Upper lobe of right lung (tissue), 1 donor: ENCODE measurements around the gene UAP1L1. TPM values are rescaled to one million over a fixed set of nuclear protein-coding genes. Genes with fewer than 3 reads are reported as not detected.

Experiments used
- ATAC-seq: fragments of 200-7000 bp; cut with Tn5 transposase; one replicate; pipeline ENCODE4 v1.9.1; 2020; ENCODE audit warnings: mild to moderate bottlenecking, moderate library complexity
- DNase-seq: peaks from one replicate; pipeline ENCODE4 v3.0.0-alpha.2; 2020
- H3K27ac ChIP-seq: fragments of 200-600 bp; one replicate; pipeline ENCODE4 v1.8.0; 2022
- H3K27me3 ChIP-seq: fragments of 200-600 bp; one replicate; pipeline ENCODE4 v1.8.0; 2022; ENCODE audit warnings: mild to moderate bottlenecking
- H3K36me3 ChIP-seq: fragments of 200-600 bp; one replicate; pipeline ENCODE4 v1.8.0; 2022
- H3K4me1 ChIP-seq: fragments of 200-600 bp; one replicate; pipeline ENCODE4 v1.8.0; 2022
- H3K4me3 ChIP-seq: fragments of 200-600 bp; one replicate; pipeline ENCODE4 v1.8.0; 2022; ENCODE audit warnings: mild to moderate bottlenecking
- H3K9me3 ChIP-seq: fragments of 200-600 bp; one replicate; pipeline ENCODE4 v1.8.0; 2022
- intact Hi-C: fragments of 100-400 bp; cut with DNase I; formaldehyde crosslinking; loops from one replicate; pipeline ENCODE4 v1.11.0; 2022
- total RNA-seq: library from RNA; stranded (reverse); fragmentation: NEBNext Ultra II Directional; extraction: Animal tissue kit (Norgen Biotek cat#: 25700); gene quantifications from one replicate; pipeline ENCODE4 v1.2.1, GENCODE V29; 2021
- TF ChIP-seq, protein P1 (sequence below): fragments of 200-600 bp; IDR thresholded peaks from one replicate; pipeline ENCODE4 v1.8.0; 2022; ENCODE audit warnings: antibody characterized with exemption
- donor health status: DM: no; HTN: yes; CAD: no; lungs with severe emphysema.

Gene UAP1L1
- total RNA-seq, 1 donor from 2014 or later = 30.7 TPM

- no peaks in the 10 kb centered on the region for H3K36me3 ChIP-seq
- DNase-seq (no peak), ATAC-seq (no peak)
- no peaks in the 10 kb centered on the region for H3K9me3 ChIP-seq
- no peak overlapping the region for H3K4me3 ChIP-seq
- H3K4me1 ChIP-seq = peaks cover 10% of the 10 kb centered on the region
- H3K27me3 ChIP-seq = no peaks in the 10 kb centered on the region
- TF ChIP-seq, protein P1, sequence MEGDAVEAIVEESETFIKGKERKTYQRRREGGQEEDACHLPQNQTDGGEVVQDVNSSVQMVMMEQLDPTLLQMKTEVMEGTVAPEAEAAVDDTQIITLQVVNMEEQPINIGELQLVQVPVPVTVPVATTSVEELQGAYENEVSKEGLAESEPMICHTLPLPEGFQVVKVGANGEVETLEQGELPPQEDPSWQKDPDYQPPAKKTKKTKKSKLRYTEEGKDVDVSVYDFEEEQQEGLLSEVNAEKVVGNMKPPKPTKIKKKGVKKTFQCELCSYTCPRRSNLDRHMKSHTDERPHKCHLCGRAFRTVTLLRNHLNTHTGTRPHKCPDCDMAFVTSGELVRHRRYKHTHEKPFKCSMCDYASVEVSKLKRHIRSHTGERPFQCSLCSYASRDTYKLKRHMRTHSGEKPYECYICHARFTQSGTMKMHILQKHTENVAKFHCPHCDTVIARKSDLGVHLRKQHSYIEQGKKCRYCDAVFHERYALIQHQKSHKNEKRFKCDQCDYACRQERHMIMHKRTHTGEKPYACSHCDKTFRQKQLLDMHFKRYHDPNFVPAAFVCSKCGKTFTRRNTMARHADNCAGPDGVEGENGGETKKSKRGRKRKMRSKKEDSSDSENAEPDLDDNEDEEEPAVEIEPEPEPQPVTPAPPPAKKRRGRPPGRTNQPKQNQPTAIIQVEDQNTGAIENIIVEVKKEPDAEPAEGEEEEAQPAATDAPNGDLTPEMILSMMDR = no peak
- intact Hi-C loops = loop anchor here (10.0 kb wide), 1 partner anchor 94 kb away; the partner anchor contains the start of genes C8G and FBXW5
- no peak overlapping the region for H3K27ac ChIP-seq
These were observed 38.4 kb upstream of the UAP1L1 start for GRCh38 chr9:137038916-137039315.

GRCh38 chr9:137039611-137040366 is 37.5 kb upstream of the UAP1L1 start:
- H3K27me3 ChIP-seq = peaks cover 4% of the 10 kb centered on the region
- TF ChIP-seq, protein P1 = no peak
- peaks cover 12% of the 10 kb centered on the region for H3K4me1 ChIP-seq
- intact Hi-C loops = loop anchor here (10.0 kb wide), 1 partner anchor 95 kb away; the partner anchor contains the start of genes C8G and FBXW5
- no peak overlapping the region for H3K27ac ChIP-seq
- no peak for DNase-seq
- no peak overlapping the region for H3K4me3 ChIP-seq
- ATAC-seq = no peak
- H3K36me3 ChIP-seq = no peaks in the 10 kb centered on the region
- H3K9me3 ChIP-seq = no peaks in the 10 kb centered on the region

DNA sequence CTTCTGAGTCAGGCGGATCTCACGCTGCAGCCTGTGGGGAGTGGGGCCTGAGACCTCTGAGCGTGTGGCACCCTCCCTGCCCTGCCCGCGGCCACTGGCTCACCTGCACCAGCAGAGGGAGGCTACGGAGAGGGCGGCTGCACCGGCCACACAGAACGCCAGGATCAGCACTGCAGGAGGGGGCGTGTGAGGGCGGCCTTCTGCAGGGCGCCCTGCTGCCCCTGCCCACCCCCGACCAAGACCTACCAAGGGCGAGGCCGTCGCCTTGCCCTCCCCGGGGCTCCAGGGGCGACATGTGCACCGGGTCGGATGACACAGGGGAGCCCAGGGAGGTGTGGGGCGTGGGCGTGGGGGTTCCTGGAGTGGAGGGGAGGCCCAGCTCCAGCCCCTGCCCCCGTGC is 36.7 kb upstream of the UAP1L1 start:
- Histone ChIP-seq H3K27ac (peak overlapping the region; percentile 30), H3K4me1 (peaks cover 15% of the 10 kb centered on the region), H3K27me3 (peaks cover 9% of the 10 kb centered on the region), H3K9me3 (no peaks in the 10 kb centered on the region), H3K4me3 (peak overlapping the region; percentile 10), H3K36me3 (no peaks in the 10 kb centered on the region)
- DNase-seq (no peak), ATAC-seq (no peak)
- TF ChIP-seq, protein P1 = no peak
- intact Hi-C loops = no loop called here

DNA sequence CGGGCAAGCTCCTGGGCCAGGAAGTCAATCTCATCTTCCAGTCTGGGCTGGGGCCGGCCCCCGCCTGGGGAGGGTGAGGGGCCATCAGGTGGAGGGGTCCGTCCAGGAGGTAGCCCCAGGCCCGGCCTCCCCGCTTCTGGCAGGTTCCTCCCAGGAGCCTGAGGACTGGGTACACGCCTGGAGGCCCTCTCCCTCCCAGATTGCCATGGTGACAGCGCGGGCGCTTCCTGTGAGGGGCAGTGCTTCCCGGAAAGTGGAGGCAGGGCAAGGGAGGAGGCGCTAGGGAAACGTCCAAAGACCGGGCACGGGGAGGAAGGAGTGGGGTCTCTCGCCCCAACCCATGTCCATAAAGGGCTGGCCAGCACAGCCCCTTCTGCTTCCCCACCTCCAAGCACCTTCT is 36.2 kb upstream of the UAP1L1 start:
- peak overlapping the region; percentile 30 for H3K27ac ChIP-seq
- H3K9me3 ChIP-seq = no peaks in the 10 kb centered on the region
- TF ChIP-seq, protein P1 = no peak
- DNase-seq = no peak
- peaks cover 18% of the 10 kb centered on the region for H3K4me1 ChIP-seq
- peak; percentile 3 for ATAC-seq
- intact Hi-C loops = no loop called here
- peaks cover 9% of the 10 kb centered on the region for H3K27me3 ChIP-seq
- H3K36me3 ChIP-seq = no peaks in the 10 kb centered on the region
- H3K4me3 ChIP-seq = peak overlapping the region; percentile 10

DNA sequence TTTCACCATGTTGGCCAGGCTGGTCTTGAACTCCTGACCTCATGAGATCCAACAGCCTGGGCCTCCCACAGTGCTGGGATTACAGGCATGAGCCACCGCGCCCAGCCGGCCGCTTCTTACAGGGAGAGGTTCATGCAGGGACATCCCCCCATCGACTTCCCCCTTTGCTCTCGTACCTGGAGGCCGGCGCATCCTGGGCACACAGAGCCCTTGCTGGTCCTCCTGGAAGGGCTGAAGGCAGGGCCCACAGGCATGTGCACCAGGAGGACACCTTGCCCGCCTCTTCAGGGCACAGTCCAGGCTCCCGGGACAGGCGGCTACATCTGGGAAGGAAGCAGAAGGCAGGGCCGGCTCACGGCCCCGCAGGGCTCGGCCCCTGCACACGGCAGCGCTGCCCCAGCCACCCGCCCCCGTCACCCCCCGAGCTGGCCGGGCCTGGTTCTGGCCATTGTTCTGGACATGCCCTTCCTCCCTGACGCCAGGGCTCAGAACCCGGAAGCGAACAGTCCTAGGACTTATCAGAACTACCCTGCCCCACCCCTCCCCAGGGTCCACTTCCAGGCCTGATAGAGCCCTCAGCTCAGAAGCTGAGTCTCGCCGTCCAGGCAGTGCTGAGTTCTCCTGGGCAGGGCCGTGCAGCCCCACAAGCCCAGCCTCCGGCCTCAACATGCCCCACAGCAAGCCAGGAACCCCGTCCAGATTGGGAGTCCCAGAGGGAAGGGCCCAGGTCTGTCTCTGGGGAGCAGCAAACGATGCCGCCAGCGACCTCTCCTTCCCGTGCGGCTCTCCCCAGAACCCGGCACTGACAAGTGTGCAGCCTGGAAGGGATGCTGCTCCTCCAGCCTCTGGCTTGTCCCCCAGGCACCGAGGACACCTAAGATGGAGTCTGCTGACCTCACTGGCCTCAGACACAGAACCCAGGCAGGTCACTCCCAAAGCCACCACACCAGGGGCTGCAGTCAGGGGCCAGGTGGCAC is 34.3 kb upstream of the UAP1L1 start:
- H3K36me3 ChIP-seq = no peaks in the 10 kb centered on the region
- DNase-seq = no peak
- peak overlapping the region; percentile 64 for H3K4me3 ChIP-seq
- peak; percentile 18 for ATAC-seq
- H3K4me1 ChIP-seq = peaks cover 23% of the 10 kb centered on the region
- H3K9me3 ChIP-seq = no peaks in the 10 kb centered on the region
- TF ChIP-seq, protein P1 = no peak
- intact Hi-C loops = no loop called here
- H3K27me3 ChIP-seq = peaks cover 18% of the 10 kb centered on the region
- H3K27ac ChIP-seq = peak overlapping the region; percentile 65
